ENCODE measurements around the gene ZBTB45. TPM values are rescaled to one million over a fixed set of nuclear protein-coding genes. Genes with fewer than 3 reads are reported as not detected.

ZBTB45 gene
- total and polyA plus RNA-seq, 9 of the 15 experiments (the other 6 are each of a cell fraction or from before 2014, with no cell fraction given) = 0.08 to 16.1 (median 1.8) TPM

DNA sequence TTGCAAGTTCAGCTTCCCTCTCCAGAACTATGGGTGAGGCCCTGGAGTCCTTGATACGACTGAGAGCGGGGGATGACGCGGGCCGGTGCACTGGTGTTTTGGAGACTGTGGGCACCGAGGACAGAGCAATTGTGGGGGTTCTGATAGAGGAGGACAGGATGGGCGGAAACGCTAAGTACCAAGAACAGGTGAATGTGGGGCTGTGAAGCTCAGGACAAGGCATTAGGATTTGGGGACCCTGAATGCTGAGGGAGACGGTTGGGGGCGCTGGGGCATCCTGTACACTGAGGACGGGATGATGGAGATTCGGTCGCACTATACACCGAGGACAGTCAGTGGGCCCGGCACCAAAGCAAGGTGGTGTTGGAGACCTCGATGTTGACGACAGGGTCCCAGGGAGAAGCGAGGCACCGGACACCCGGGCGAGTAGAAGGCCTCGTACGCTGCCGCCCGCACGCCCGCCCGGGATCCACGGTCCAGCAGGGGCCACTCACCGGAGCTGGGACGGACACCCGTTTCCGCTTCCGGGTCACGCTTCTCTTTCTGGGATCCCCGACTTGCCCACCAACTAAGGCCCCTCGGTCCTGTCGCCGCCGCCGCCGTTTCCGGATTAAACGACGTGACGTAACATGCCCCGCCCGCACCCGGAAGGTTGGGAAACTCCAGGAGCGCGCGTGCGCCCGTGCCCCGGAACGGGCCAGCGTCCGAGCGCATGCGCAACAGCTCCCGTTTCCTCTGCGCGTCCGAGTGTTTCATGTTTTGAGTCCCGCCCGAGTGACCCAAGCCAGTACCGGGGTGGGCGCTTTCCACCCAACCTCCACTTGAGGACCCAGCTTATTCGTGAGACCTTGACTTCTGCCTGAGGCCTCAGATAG lies 35.1 kb upstream of the ZBTB45 start, which contains the start of gene CHMP2A (continued):
- TF ChIP-seq, protein P1, sequence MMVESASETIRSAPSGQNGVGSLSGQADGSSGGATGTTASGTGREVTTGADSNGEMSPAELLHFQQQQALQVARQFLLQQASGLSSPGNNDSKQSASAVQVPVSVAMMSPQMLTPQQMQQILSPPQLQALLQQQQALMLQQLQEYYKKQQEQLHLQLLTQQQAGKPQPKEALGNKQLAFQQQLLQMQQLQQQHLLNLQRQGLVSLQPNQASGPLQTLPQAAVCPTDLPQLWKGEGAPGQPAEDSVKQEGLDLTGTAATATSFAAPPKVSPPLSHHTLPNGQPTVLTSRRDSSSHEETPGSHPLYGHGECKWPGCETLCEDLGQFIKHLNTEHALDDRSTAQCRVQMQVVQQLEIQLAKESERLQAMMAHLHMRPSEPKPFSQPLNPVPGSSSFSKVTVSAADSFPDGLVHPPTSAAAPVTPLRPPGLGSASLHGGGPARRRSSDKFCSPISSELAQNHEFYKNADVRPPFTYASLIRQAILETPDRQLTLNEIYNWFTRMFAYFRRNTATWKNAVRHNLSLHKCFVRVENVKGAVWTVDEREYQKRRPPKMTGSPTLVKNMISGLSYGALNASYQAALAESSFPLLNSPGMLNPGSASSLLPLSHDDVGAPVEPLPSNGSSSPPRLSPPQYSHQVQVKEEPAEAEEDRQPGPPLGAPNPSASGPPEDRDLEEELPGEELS (CRISPR knock-in tag; IDR thresholded peaks at IDR 0.05; ENCODE audit: borderline replicate concordance) = peak; percentile 79
- no peak for TF ChIP-seq NFXL1 (CRISPR knock-in tag; IDR thresholded peaks at IDR 0.05)
- no peak for TF ChIP-seq SP2 (IDR thresholded peaks at IDR 0.05; ENCODE audit: extremely low read depth, low read depth, low read length, poor library complexity, severe bottlenecking)
- peak; percentile 29 for TF ChIP-seq SIRT6 (IDR thresholded peaks at IDR 0.05; ENCODE audit: low read depth, low read length)
- no peak for TF ChIP-seq SFPQ (IDR thresholded peaks at IDR 0.05; ENCODE audit: low read depth, low read length)
- TF ChIP-seq TRIM24 (IDR thresholded peaks at IDR 0.05) = peak in 1 of 2 experiments; percentile 81; a peak in 3 of 4 replicates
- no peak for TF ChIP-seq PCBP1 (IDR thresholded peaks at IDR 0.05; ENCODE audit: low read depth, low read length, poor library complexity, severe bottlenecking)
- no peak for TF ChIP-seq TCFL5 (CRISPR knock-in tag; conservative IDR thresholded peaks at IDR 0.05)
- TF ChIP-seq CREM (IDR thresholded peaks at IDR 0.05; ENCODE audit: low read depth) = peak; percentile 96
- peak in 1 of 2 experiments; percentile 69; a peak in 1 of 4 replicates for TF ChIP-seq BCLAF1 (IDR thresholded peaks at IDR 0.05; ENCODE audit: borderline replicate concordance in 1 of 2, control insufficient read depth in 1 of 2, low read depth in 2 of 2, low read length in 1 of 2)
- no peak for TF ChIP-seq MED1 (CRISPR knock-in tag; IDR thresholded peaks at IDR 0.05; ENCODE audit: borderline replicate concordance)
- TF ChIP-seq, protein P2, sequence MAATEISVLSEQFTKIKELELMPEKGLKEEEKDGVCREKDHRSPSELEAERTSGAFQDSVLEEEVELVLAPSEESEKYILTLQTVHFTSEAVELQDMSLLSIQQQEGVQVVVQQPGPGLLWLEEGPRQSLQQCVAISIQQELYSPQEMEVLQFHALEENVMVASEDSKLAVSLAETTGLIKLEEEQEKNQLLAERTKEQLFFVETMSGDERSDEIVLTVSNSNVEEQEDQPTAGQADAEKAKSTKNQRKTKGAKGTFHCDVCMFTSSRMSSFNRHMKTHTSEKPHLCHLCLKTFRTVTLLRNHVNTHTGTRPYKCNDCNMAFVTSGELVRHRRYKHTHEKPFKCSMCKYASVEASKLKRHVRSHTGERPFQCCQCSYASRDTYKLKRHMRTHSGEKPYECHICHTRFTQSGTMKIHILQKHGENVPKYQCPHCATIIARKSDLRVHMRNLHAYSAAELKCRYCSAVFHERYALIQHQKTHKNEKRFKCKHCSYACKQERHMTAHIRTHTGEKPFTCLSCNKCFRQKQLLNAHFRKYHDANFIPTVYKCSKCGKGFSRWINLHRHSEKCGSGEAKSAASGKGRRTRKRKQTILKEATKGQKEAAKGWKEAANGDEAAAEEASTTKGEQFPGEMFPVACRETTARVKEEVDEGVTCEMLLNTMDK (IDR thresholded peaks at IDR 0.05; ENCODE audit: borderline replicate concordance, insufficient read depth, low read depth, low read length, poor library complexity, severe bottlenecking) = peak; percentile 10
- TF ChIP-seq FOXA3 (CRISPR knock-in tag; conservative IDR thresholded peaks at IDR 0.05 in 1 of 2, IDR thresholded peaks at IDR 0.05 in 1 of 2) = no peak
- TF ChIP-seq STAT5A (IDR thresholded peaks at IDR 0.05; ENCODE audit: borderline replicate concordance, low read length) = no peak; the same call in 1 of the 2 replicates
- no peak for TF ChIP-seq RBM14 (IDR thresholded peaks at IDR 0.05; ENCODE audit: borderline replicate concordance, insufficient read depth, low read depth, low read length)

Measured in K562 (cell line).